Uterus (tissue), 4 donors: ENCODE measurements around the gene GLB1L3. TPM values are rescaled to one million over a fixed set of nuclear protein-coding genes. Genes with fewer than 3 reads are reported as not detected.

Source experiments
- DNase-seq, 2 donors: peaks; one replicate each; pipeline ENCODE4 v3.0.0-alpha.2; 2019 to 2020
- H3K27ac ChIP-seq, 2 donors: fragments of 200-600 bp; sonication (generic); 1 replicate in 1 of 2; 2 replicates in 1 of 2; pipeline ENCODE4 v1.5.1; 2016 to 2018
- H3K27me3 ChIP-seq, 2 donors: fragments of 200-600 bp; sonication (generic); one replicate each; pipeline ENCODE4 v1.5.1; 2018 to 2019; ENCODE audit warnings: control low read depth in 1 of 2
- H3K36me3 ChIP-seq, 2 donors: fragments of 200-600 bp; sonication (generic); one replicate each; pipeline ENCODE4 v1.5.1; 2019; ENCODE audit warnings: control low read depth in 1 of 2
- H3K4me1 ChIP-seq, 2 donors: fragments of 200-600 bp; sonication (generic); one replicate each; pipeline ENCODE4 v1.5.1; 2018 to 2019; ENCODE audit warnings: control low read depth in 1 of 2
- H3K4me3 ChIP-seq, 2 donors: fragments of 200-600 bp; sonication (generic); 1 replicate in 1 of 2; 2 replicates in 1 of 2; pipeline ENCODE4 v1.5.1; 2018 to 2019; ENCODE audit warnings: mild to moderate bottlenecking in 1 of 2
- H3K9me3 ChIP-seq, 2 donors: fragments of 200-600 bp; sonication (generic); one replicate each; pipeline ENCODE4 v1.5.1; 2019; ENCODE audit warnings: control low read depth in 1 of 2
- CTCF ChIP-seq, 4 experiments: fragments of 200-600 bp in 2 of 4; fragments of 450-650 bp in 2 of 4; sonication (generic) in 2 of 4; IDR thresholded peaks; one replicate each; pipeline ENCODE4 v1.5.1; 2016 to 2019; ENCODE audit warnings: antibody characterized with exemption in 4 of 4, mild to moderate bottlenecking in 2 of 4, moderate library complexity in 1 of 4
- POLR2A ChIP-seq, 2 donors: fragments of 450-650 bp; IDR thresholded peaks; one replicate each; pipeline ENCODE4 v1.6.1; 2016; ENCODE audit warnings: antibody characterized with exemption in 2 of 2, mild to moderate bottlenecking in 1 of 2, moderate library complexity in 1 of 2
- intact Hi-C: fragments of 100-400 bp; cut with DNase I; formaldehyde crosslinking; loops from one replicate; pipeline ENCODE4 v1.15.1; 2023; ENCODE audit warnings: low total_unique reads
- total RNA-seq, 4 donors: library from RNA; depleted of rRNA in 3 of 4; stranded (reverse); fragments of >200 nt in 3 of 4; gene quantifications; one replicate each; pipeline versions ENCODE4 v1.1.0 to v1.2.4, GENCODE V29; 2014 to 2023
- donor health status: DM: yes; HTN: yes; CAD: no.

The GLB1L3 gene
- total RNA-seq, 4 donors from 2014 or later = 1.4 to 7.2 TPM; not detected in 2

GRCh38 chr11:134361661-134362060, 85.5 kb downstream of the GLB1L3 start:
- DNase-seq = no peak
- TF ChIP-seq POLR2A (IDR thresholded peaks at IDR 0.05) = no peak
- TF ChIP-seq CTCF (IDR thresholded peaks at IDR 0.05) = no peak
- Histone ChIP-seq H3K4me3 (no peak overlapping the region), H3K27me3 (no peaks in the 10 kb centered on the region), H3K9me3 (no peaks in the 10 kb centered on the region), H3K4me1 (no peaks in the 10 kb centered on the region), H3K36me3 (no peaks in the 10 kb centered on the region), H3K27ac (no peak overlapping the region)
- intact Hi-C loops = no loop called here

GRCh38 chr11:134362192-134362901, 86.2 kb downstream of the GLB1L3 start:
- H3K4me3 ChIP-seq = no peak overlapping the region
- no peak for DNase-seq
- no peaks in the 10 kb centered on the region for H3K36me3 ChIP-seq
- H3K27ac ChIP-seq = no peak overlapping the region
- no peaks in the 10 kb centered on the region for H3K4me1 ChIP-seq
- no peak for TF ChIP-seq CTCF (IDR thresholded peaks at IDR 0.05)
- TF ChIP-seq POLR2A (IDR thresholded peaks at IDR 0.05) = no peak
- intact Hi-C loops = no loop called here
- no peaks in the 10 kb centered on the region for H3K9me3 ChIP-seq
- H3K27me3 ChIP-seq = no peaks in the 10 kb centered on the region

GRCh38 chr11:134363161-134363560, 87.0 kb downstream of the GLB1L3 start:
- Histone ChIP-seq H3K27me3 (no peaks in the 10 kb centered on the region), H3K4me1 (no peaks in the 10 kb centered on the region), H3K36me3 (no peaks in the 10 kb centered on the region), H3K4me3 (no peak overlapping the region), H3K9me3 (no peaks in the 10 kb centered on the region), H3K27ac (no peak overlapping the region)
- DNase-seq = no peak
- intact Hi-C loops = no loop called here
- TF ChIP-seq POLR2A (IDR thresholded peaks at IDR 0.05) (no peak), CTCF (IDR thresholded peaks at IDR 0.05) (no peak)

GRCh38 chr11:134363592-134363991, 87.4 kb downstream of the GLB1L3 start:
- DNase-seq = no peak
- H3K4me3 ChIP-seq = no peak overlapping the region

More at GRCh38 chr11:134363592-134363991, 87.4 kb downstream of the GLB1L3 start:
- no peaks in the 10 kb centered on the region for H3K9me3 ChIP-seq
- H3K4me1 ChIP-seq = no peaks in the 10 kb centered on the region
- no peaks in the 10 kb centered on the region for H3K36me3 ChIP-seq
- no peak overlapping the region for H3K27ac ChIP-seq
- no peak for TF ChIP-seq CTCF (IDR thresholded peaks at IDR 0.05)
- no peak for TF ChIP-seq POLR2A (IDR thresholded peaks at IDR 0.05)
- no peaks in the 10 kb centered on the region for H3K27me3 ChIP-seq
- intact Hi-C loops = no loop called here
